HUES64 (cell line): ENCODE results near the gene NKPD1.

Experiments
- H3K27ac ChIP-seq: 2 replicates; pipeline ENCODE4 v1.7.0; 2013; ENCODE audit warnings: low read depth, low read length, inconsistent platforms
- H3K27me3 ChIP-seq: 2 replicates; pipeline ENCODE4 v1.6.1; 2013; ENCODE audit warnings: mild to moderate bottlenecking, low read length; ENCODE audit not compliant: insufficient read depth
- H3K36me3 ChIP-seq: 2 replicates; pipeline ENCODE4 v1.6.1; 2013; ENCODE audit warnings: mild to moderate bottlenecking, low read length; ENCODE audit not compliant: insufficient read depth
- H3K4me1 ChIP-seq: 2 replicates; pipeline ENCODE4 v1.6.1; 2013; ENCODE audit warnings: mild to moderate bottlenecking, low read length, moderate library complexity; ENCODE audit not compliant: insufficient read depth
- H3K4me3 ChIP-seq: 2 replicates; pipeline ENCODE4 v1.5.1; 2013; ENCODE audit warnings: mild to moderate bottlenecking, low read length, moderate library complexity
- H3K9ac ChIP-seq: 2 replicates; pipeline ENCODE4 v1.6.1; 2013; ENCODE audit warnings: mild to moderate bottlenecking, low read depth, low read length
- H3K9me3 ChIP-seq: 2 replicates; pipeline ENCODE4 v1.6.1; 2013; ENCODE audit warnings: low read depth, low read length; ENCODE audit not compliant: insufficient read depth
- WGBS: fragments of 150-250, 120-280 bp; methylation state at CpG from one replicate; pipeline ENCODE4 v1.1.7; 2013; ENCODE audit warnings: missing lambda C conversion rate; 5-methylcytosine and 5-hydroxymethylcytosine counted together

NKPD1 gene

GRCh38 chr19:45133661-45134060, 27.1 kb downstream of the NKPD1 start:
- no peaks in the 10 kb centered on the region for H3K27me3 ChIP-seq

GRCh38 chr19:45130888-45131615, 29.7 kb downstream of the NKPD1 start:
- H3K4me1 ChIP-seq, result peaks cover 8% of the 10 kb centered on the region
- peak overlapping the region; percentile 21; the same call in 1 of the 2 replicates for H3K9ac ChIP-seq
- H3K4me3 ChIP-seq, result no peak overlapping the region

More at GRCh38 chr19:45133661-45134060, 27.1 kb downstream of the NKPD1 start:
- H3K36me3 ChIP-seq, result no peaks in the 10 kb centered on the region
- peaks cover 17% of the 10 kb centered on the region for H3K4me1 ChIP-seq
- no peaks in the 10 kb centered on the region for H3K9me3 ChIP-seq
- no peak overlapping the region for H3K27ac ChIP-seq
- 96% methylated on average over 8 of the region's 8 CpGs for WGBS
- H3K4me3 ChIP-seq, result no peak overlapping the region
- no peak overlapping the region for H3K9ac ChIP-seq

GRCh38 chr19:45130236-45130635, 30.5 kb downstream of the NKPD1 start:
- Histone ChIP-seq H3K9ac (no peak overlapping the region), H3K4me1 (peaks cover 6% of the 10 kb centered on the region; the same call in 1 of the 2 replicates), H3K27me3 (no peaks in the 10 kb centered on the region), H3K27ac (no peak overlapping the region), H3K9me3 (no peaks in the 10 kb centered on the region), H3K4me3 (no peak overlapping the region), H3K36me3 (no peaks in the 10 kb centered on the region)
- 93% methylated on average over 13 of the region's 13 CpGs for WGBS

More at GRCh38 chr19:45130888-45131615, 29.7 kb downstream of the NKPD1 start:
- 64% methylated on average over 13 of the region's 13 CpGs for WGBS
- no peak overlapping the region for H3K27ac ChIP-seq
- H3K27me3 ChIP-seq, result no peaks in the 10 kb centered on the region
- H3K9me3 ChIP-seq, result no peaks in the 10 kb centered on the region
- H3K36me3 ChIP-seq, result no peaks in the 10 kb centered on the region

GRCh38 chr19:45128806-45129205, 32.0 kb downstream of the NKPD1 start:
- no peaks in the 10 kb centered on the region for H3K36me3 ChIP-seq
- H3K9ac ChIP-seq, result no peak overlapping the region
- no peak overlapping the region for H3K27ac ChIP-seq
- H3K4me1 ChIP-seq, result peaks cover 6% of the 10 kb centered on the region; the same call in 1 of the 2 replicates
- no peaks in the 10 kb centered on the region for H3K9me3 ChIP-seq
- no peaks in the 10 kb centered on the region for H3K27me3 ChIP-seq
- WGBS, result 96% methylated on average over 5 of the region's 5 CpGs
- H3K4me3 ChIP-seq, result no peak overlapping the region

GRCh38 chr19:45128146-45128545, 32.6 kb downstream of the NKPD1 start:
- no peak overlapping the region for H3K9ac ChIP-seq
- H3K4me3 ChIP-seq, result no peak overlapping the region
- H3K27ac ChIP-seq, result no peak overlapping the region
- no peaks in the 10 kb centered on the region for H3K27me3 ChIP-seq
- peaks cover 6% of the 10 kb centered on the region; the same call in 1 of the 2 replicates for H3K4me1 ChIP-seq
- H3K9me3 ChIP-seq, result no peaks in the 10 kb centered on the region
- WGBS, result 78% methylated on average over 5 of the region's 5 CpGs
- H3K36me3 ChIP-seq, result no peaks in the 10 kb centered on the region

GRCh38 chr19:45126654-45127053, 34.1 kb downstream of the NKPD1 start:
- Histone ChIP-seq H3K27ac (no peak overlapping the region), H3K27me3 (no peaks in the 10 kb centered on the region), H3K4me1 (peaks cover 6% of the 10 kb centered on the region; the same call in 1 of the 2 replicates), H3K4me3 (no peak overlapping the region), H3K9me3 (no peaks in the 10 kb centered on the region), H3K36me3 (no peaks in the 10 kb centered on the region), H3K9ac (no peak overlapping the region)
- WGBS, result 88% methylated on average over 7 of the region's 7 CpGs

GRCh38 chr19:45125975-45126493, 34.7 kb downstream of the NKPD1 start:
- H3K4me3 ChIP-seq, result no peak overlapping the region
- H3K4me1 ChIP-seq, result peaks cover 6% of the 10 kb centered on the region; the same call in 1 of the 2 replicates
- H3K36me3 ChIP-seq, result no peaks in the 10 kb centered on the region
- H3K9ac ChIP-seq, result no peak overlapping the region
- H3K27me3 ChIP-seq, result no peaks in the 10 kb centered on the region
- H3K9me3 ChIP-seq, result no peaks in the 10 kb centered on the region
- H3K27ac ChIP-seq, result no peak overlapping the region
- WGBS, result 64% methylated on average over 12 of the region's 12 CpGs

- Histone ChIP-seq H3K4me1 (no peaks in the 10 kb centered on the region), H3K27me3 (no peaks in the 10 kb centered on the region), H3K9me3 (no peaks in the 10 kb centered on the region), H3K27ac (no peak overlapping the region), H3K36me3 (no peaks in the 10 kb centered on the region), H3K9ac (no peak overlapping the region), H3K4me3 (no peak overlapping the region)
- 88% methylated on average over 9 of the region's 9 CpGs for WGBS
These were observed 35.4 kb downstream of the NKPD1 start for GRCh38 chr19:45125360-45125759.

- 95% methylated on average over 6 of the region's 6 CpGs for WGBS
- no peaks in the 10 kb centered on the region for H3K9me3 ChIP-seq
- H3K9ac ChIP-seq, result no peak overlapping the region
- H3K4me3 ChIP-seq, result no peak overlapping the region
- H3K27ac ChIP-seq, result no peak overlapping the region
- no peaks in the 10 kb centered on the region for H3K36me3 ChIP-seq
- H3K4me1 ChIP-seq, result no peaks in the 10 kb centered on the region
- H3K27me3 ChIP-seq, result no peaks in the 10 kb centered on the region
These were observed 36.8 kb downstream of the NKPD1 start for GRCh38 chr19:45124021-45124420.

- Histone ChIP-seq H3K36me3 (no peaks in the 10 kb centered on the region), H3K27ac (no peak overlapping the region), H3K4me3 (no peak overlapping the region), H3K27me3 (no peaks in the 10 kb centered on the region), H3K9me3 (no peaks in the 10 kb centered on the region), H3K9ac (peak overlapping the region; percentile 3; the same call in 1 of the 2 replicates), H3K4me1 (no peaks in the 10 kb centered on the region)
- 95% methylated on average over 9 of the region's 9 CpGs for WGBS
These were observed 37.3 kb downstream of the NKPD1 start for GRCh38 chr19:45123440-45123850.

- H3K4me3 ChIP-seq, result no peak overlapping the region
- no peaks in the 10 kb centered on the region for H3K9me3 ChIP-seq
- no peaks in the 10 kb centered on the region for H3K4me1 ChIP-seq
- no peaks in the 10 kb centered on the region for H3K27me3 ChIP-seq
- no peaks in the 10 kb centered on the region for H3K36me3 ChIP-seq
- no peak overlapping the region for H3K9ac ChIP-seq
- WGBS, result 86% methylated on average over 6 of the region's 6 CpGs
- H3K27ac ChIP-seq, result no peak overlapping the region
These were observed 38.0 kb downstream of the NKPD1 start for GRCh38 chr19:45122832-45123231.
